Measurements from ENCODE around the gene GZMM.

DNA sequence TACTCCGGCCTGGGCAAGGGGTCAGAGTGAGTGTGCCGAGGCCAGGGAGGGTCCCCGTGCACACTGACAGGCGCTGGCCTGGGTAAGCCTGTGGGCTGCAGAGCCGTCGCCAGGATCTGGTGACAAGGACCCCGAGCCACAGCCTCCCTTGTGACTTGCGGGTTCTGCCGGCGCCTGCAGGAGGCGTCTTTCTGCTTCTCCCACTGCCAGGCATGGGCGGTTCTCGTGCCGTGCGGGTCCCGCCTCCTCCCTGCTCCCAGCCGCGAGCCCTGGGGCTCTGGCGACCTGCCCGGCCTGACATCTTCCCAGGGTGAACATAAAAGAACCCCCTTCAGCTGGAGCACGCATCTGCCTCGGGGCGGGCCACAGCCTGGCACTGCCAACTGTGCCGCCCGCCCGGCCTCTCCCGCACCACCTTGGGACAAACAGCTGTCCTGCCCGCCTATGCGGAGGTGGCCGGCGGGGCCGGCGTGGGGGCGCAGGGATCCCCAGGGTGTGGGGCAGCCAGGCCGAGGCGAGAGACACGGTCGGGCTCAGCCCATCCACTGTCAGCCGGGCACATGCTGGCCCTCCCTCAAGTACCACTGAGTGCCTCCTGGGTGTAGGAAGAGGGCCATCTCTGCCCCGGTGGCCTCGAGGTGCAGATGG, 44.4 kb downstream of the GZMM start:
- TF ChIP-seq, protein P1, sequence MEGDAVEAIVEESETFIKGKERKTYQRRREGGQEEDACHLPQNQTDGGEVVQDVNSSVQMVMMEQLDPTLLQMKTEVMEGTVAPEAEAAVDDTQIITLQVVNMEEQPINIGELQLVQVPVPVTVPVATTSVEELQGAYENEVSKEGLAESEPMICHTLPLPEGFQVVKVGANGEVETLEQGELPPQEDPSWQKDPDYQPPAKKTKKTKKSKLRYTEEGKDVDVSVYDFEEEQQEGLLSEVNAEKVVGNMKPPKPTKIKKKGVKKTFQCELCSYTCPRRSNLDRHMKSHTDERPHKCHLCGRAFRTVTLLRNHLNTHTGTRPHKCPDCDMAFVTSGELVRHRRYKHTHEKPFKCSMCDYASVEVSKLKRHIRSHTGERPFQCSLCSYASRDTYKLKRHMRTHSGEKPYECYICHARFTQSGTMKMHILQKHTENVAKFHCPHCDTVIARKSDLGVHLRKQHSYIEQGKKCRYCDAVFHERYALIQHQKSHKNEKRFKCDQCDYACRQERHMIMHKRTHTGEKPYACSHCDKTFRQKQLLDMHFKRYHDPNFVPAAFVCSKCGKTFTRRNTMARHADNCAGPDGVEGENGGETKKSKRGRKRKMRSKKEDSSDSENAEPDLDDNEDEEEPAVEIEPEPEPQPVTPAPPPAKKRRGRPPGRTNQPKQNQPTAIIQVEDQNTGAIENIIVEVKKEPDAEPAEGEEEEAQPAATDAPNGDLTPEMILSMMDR (conservative IDR thresholded peaks at IDR 0.05) = peak; percentile 84
- no peak for TF ChIP-seq ZFX (IDR thresholded peaks at IDR 0.05)
